ENCODE results near the gene SCPEP1.
"Not testable (repeated sequence)": the region's sequence is repeated elsewhere in the genome, so short reads cannot be mapped to it uniquely, and the experiment has no call there.

The SCPEP1 gene

GRCh38 chr17:56966338-56966737 is 11.6 kb upstream of the SCPEP1 start:
- no peak for DNase-seq

- DNase-seq: no peak
These were observed 7.0 kb upstream of the SCPEP1 start for GRCh38 chr17:56970974-56971373.

- no peak for DNase-seq
These were observed 5.7 kb upstream of the SCPEP1 start for GRCh38 chr17:56972111-56972730.

GRCh38 chr17:56973520-56973919 is 4.4 kb upstream of the SCPEP1 start:
- DNase-seq: no peak

- DNase-seq: no peak
These were observed 3.9 kb upstream of the SCPEP1 start for GRCh38 chr17:56974055-56974454.

- DNase-seq: no peak
These were observed 2.3 kb upstream of the SCPEP1 start for GRCh38 chr17:56975656-56976055.

GRCh38 chr17:56976941-56977608 is 856 bp upstream of the SCPEP1 start:
- no peak for DNase-seq

- DNase-seq: no peak
These were observed 635 bp downstream of the SCPEP1 start for GRCh38 chr17:56978441-56979090.

- DNase-seq: no peak
These were observed 1.2 kb downstream of the SCPEP1 start for GRCh38 chr17:56979091-56979480.

GRCh38 chr17:56980526-56980925 is 2.6 kb downstream of the SCPEP1 start:
- DNase-seq: not testable (repeated sequence)

- no peak for DNase-seq
These were observed 4.4 kb downstream of the SCPEP1 start for GRCh38 chr17:56982312-56982711.

GRCh38 chr17:56983366-56983765 is 5.4 kb downstream of the SCPEP1 start:
- DNase-seq: no peak

- DNase-seq: no peak
These were observed 7.6 kb downstream of the SCPEP1 start for GRCh38 chr17:56985371-56986162.

GRCh38 chr17:56987283-56987834 is 9.4 kb downstream of the SCPEP1 start:
- DNase-seq: no peak

- no peak for DNase-seq
These were observed 11.1 kb downstream of the SCPEP1 start for GRCh38 chr17:56988901-56989572.

GRCh38 chr17:56992364-56992763 is 14.4 kb downstream of the SCPEP1 start:
- no peak for DNase-seq

GRCh38 chr17:56994009-56994792 is 16.3 kb downstream of the SCPEP1 start:
- DNase-seq: no peak

- DNase-seq: no peak
These were observed 17.8 kb downstream of the SCPEP1 start for GRCh38 chr17:56995766-56996165.

GRCh38 chr17:56997313-56997712 is 19.4 kb downstream of the SCPEP1 start:
- no peak for DNase-seq

- DNase-seq: no peak
These were observed 23.6 kb downstream of the SCPEP1 start for GRCh38 chr17:57001541-57001940.

GRCh38 chr17:57002904-57003303 is 25.0 kb downstream of the SCPEP1 start:
- no peak for DNase-seq
